Stimulated activated CD8-positive, alpha-beta memory T cell treated with anti-CD3 and anti-CD28 coated beads, Interleukin-4, amount 100 ng/mL, for 1 hour (primary cell): ENCODE results near the gene KLF17.

Source experiments
- DNase-seq, 2 donors: peaks; one replicate each; pipeline ENCODE4 v3.0.0-alpha.2; 2020; ENCODE audit warnings: low read depth in 2 of 2, low spot score in 1 of 2

Gene KLF17

DNA sequence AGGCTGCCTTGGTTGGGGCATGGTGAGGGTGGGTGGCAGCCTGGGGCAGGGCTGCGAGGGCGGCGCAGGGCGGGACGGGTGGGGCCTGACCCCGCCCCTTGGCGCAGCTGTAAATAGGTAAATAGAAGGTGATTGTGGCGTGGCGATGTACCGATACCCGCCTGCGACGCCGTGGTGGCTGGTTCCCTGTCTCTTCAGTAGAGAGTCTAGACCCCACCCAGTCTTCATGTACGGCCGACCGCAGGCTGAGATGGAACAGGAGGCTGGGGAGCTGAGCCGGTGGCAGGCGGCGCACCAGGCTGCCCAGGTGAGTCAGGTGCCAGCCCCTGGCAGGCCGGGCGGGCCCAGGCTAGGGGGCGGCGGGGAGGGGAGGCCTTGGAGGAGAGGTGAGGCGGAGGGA, at the start of gene KLF17:
TSS of gene KLF17 (plus strand) at position 140 of the 400 bp plus-strand sequence. CDS start at position 227, 87 bp downstream.
- DNase-seq: no peak

GRCh38 chr1:44071461-44071860, 47.2 kb upstream of the KLF17 start:
- no peak for DNase-seq

- no peak for DNase-seq
These were observed 46.4 kb upstream of the KLF17 start for GRCh38 chr1:44072204-44072603.

DNA sequence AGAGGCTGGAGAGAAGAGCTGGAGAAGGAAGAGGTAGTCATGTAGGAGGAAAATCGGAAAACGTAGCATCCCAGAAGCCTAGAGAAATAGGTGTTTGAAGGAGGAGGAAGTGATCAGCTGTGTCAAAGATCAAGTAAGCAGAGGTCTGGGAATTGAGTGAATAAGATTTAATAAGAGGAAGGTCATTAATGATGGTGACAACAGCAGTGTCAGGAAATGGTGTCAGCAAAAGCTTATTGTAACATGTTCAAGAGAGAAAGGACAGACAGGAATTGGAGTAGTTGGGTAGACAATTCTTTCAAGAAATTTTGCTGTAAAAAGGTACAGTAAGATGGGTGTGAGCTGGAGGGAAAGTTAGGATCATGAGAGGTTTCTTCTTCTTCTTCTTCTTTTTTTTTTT, 45.8 kb upstream of the KLF17 start:
- DNase-seq: no peak

- no peak for DNase-seq
These were observed 45.1 kb upstream of the KLF17 start for GRCh38 chr1:44073528-44073927.

DNA sequence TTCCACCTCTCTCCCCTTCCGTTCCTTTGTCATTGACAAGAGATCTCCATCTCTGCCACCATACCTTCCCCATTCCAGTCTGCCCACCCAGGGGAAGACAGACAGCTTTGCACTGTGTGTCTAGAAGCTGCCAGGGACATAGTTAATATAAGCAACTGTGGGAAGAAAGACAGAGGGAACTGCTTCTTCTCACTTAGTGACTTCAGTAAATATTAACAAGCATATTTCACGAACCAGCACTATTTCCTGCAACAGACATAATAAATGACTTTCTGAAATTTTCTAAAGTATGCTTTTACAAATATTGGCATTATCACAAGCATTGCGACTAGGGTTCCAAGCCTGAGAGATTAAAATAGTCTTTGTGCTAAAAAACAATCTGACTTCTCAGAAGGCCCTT, 44.2 kb upstream of the KLF17 start:
- no peak for DNase-seq

GRCh38 chr1:44076066-44076465, 42.6 kb upstream of the KLF17 start:
- no peak for DNase-seq

- no peak for DNase-seq
These were observed 41.2 kb upstream of the KLF17 start for GRCh38 chr1:44077421-44077820.

- DNase-seq: no peak
These were observed 40.5 kb upstream of the KLF17 start for GRCh38 chr1:44078104-44078503.

DNA sequence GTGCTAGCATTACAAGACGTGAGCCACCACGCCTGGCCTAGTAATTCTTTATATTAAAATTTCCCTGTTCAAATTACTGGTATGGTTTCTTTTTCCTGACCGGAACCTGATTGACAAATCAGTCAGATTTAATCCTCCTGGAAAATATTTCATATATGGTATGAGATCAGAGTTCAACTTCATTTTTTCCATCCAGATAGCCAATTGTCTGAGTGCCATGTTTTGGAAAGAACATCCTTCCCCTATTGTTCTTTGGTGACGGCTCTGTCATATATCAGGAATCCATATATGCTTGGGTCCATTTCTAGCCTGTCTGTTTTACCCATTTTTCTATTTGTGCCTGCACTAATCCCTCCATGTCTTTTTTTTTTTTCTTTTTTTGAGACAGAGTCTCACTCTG, 39.1 kb upstream of the KLF17 start:
- DNase-seq: no peak

DNA sequence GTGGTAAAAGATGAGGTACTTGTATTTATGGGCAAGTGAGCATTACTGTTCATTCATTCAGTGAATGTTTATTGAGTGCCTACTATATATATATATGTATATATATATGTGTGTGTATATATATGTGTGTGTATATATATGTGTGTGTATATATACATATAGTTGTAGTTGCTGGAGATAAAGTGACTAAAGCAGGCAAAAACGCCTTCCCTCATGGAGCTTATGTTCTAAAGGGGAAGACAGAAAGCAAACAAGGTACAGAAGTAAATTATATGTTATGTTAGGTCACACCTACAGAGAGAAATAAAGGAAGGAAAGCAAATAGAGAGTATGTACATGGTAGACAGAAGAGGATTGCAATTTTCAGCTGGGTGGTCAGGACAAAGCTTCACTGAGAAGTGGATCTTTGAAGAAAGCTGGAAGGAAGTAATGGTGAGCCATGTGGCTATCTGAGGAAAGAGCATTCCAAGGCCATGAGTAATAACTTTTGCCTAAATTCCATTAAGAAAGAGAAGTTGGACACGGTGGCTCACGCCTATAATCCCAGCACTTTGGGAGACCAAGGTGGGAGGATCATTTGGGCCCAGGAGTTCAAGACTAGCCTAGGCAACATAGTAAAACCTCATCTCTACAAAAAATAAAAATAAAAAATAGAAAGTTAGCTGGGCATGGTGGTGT, 33.5 kb upstream of the KLF17 start:
- no peak for DNase-seq

- no peak for DNase-seq
These were observed 31.7 kb upstream of the KLF17 start for GRCh38 chr1:44086692-44087474.

DNA sequence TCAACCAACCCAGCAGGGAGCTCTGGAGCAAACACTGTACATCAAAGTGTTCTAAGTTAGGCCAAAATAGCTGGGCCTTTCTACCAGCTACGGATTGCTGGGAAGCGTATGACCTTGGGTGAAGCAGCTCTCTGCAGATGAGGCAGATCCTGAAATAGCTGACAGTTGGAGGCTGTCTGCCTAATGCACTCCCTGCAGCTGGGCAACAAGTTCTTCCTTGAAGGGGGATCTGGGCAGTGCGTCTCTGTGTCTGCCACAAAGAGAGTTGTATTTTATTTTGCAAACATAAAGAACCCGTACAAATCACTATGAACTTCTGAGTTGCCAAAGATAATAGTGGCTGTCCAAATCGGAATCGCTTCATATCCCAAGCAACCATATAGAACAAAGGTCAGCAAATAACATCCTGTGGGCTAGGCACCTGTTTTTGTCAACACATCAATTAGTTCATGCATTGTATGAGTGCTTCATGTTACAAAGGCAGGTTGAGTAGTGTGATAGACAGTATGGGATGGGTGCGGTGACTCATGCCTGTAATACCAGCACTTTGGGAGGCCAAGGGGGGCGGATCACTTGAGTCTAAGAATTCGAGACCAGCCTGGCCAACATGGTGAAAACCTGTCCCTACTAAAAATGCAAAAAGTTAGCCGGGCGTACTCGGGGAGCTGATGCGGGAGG, 29.1 kb upstream of the KLF17 start:
- DNase-seq: no peak

DNA sequence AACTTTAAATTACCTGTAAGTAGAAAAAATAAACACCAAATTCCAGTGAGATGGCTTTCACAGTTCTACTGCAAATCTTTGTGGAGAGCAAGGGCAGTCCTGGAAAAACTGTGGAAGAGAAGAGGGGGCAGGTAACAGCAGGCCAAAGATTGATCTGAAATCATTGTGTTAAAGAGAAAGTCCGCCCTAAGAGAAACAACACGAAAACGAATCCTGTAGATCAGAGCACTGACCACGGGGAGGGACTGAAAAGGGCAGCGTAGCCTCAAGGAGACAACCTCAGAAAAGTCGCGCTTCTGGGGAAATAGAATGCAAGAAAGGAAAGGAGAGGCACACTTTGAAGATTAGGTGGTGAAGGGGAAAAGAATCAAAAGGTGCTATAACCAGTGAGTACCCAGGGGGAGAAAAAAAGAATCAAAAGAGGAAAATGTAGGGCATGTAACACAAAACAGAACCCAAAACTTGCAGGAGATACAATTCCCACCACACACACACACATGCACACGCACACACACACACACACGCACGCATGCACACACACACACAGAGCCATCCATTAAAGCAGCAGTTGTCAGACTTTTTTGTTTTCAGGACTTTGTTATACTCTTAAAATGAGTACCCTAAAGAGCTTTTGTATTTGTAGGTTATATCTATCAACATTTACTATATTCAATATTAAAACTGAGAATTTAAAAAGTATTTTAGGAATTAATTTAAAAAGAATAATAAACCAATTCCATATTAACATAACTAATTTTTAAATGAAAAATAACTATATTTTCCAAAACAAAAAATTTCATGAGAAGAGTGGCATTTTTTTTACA, 28.0 kb upstream of the KLF17 start:
- no peak for DNase-seq

- no peak for DNase-seq
These were observed 24.6 kb upstream of the KLF17 start for GRCh38 chr1:44094047-44094446.

- DNase-seq: no peak
These were observed 18.3 kb upstream of the KLF17 start for GRCh38 chr1:44100183-44100868.

DNA sequence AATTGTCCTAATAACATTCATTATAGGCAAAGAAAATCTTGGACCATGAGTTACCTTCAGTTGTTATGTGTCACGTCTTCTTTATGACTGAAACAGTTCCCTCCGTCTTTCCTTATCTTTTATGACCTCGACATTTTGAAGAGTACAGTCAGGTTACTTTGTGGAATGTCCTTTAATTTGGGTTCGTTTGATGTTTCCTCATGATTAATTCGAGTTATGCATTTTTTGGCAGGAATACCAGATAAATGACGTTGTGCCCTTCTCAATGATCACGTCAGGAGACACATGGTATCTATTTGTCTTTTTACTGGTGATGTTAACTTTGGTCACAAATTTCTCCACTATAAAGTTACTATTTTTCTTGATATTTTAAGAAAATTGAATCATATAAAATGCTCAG, 17.3 kb upstream of the KLF17 start:
- no peak for DNase-seq

DNA sequence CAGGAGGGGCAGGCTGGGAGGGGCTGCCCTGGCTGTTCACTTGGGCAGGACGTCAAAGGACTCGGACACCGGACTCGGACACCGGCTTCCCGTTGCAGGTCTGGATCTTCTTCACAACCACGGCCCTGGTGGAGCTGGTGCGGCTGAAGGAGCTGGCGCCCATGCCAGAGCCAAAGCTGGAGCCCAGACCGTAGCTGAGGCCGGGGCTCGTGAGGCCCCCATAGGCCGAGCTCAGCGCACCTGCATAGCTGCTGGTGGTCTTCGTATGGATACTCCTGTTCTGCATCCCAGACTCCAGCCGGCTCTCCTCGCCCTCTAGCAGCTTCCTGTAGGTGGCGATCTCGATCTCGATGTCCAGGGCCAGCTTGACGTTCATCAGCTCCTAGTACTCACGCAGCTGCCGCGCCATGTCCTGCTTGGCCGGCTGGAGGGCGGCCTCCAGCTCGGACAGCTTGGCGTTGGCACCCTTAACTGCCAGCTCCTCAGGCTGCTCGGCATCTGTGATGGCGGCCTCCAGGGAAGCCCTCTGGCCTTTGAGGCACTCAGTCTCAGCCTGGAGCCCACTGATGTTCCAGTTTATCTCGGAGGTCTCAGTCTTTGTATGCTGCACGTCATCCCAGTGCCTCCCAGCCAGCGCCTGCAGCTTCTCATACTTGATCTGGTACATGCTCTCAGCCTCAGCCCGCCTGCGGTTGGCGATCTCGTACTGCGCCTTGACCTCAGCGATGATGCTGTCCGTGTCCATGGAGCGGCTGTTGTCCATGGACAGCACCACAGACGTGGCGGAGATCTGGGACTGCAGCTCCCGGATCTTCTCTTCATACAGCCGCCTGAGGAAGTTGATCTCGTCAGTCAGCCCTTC, 15.1 kb upstream of the KLF17 start:
- DNase-seq: no peak

DNA sequence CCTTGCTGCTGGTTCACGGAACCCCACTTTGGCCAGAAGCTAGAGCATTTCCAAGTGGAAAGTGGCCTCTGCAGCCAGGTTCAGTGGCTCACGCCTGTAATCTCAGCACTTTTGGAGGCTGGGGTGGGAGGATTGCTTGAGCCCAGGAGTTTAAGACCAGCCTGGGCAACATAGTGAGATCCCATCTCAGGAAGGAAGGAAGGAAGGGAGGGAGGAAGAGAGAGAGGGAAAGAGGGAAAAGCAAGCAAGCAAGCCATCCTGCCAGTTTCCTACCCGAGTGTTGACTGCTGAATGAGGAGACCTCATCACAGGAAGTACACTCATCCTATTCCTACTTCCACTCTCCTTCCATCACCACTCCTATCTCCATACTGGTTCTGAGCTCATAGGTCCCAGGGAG, 12.8 kb upstream of the KLF17 start:
- no peak for DNase-seq

DNA sequence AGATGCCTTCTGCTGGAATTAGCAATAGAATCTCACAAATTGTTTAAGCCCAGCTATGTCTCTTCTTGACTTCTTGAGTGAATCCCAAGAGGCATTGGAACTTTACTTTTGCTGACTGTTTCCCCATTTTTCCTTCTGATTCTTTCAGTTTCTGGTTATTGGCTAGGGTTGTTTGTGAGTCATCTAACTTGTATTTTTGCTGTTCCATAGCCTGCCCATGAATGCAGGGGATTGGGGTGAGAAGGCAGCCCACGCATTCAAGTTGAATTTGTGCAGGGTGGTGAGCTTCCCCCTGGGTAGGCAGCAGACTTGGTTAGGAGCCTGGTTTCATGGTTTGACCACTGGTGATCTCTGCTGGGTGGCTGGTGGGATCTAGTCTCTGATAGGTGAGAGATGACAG, 10.4 kb upstream of the KLF17 start:
- DNase-seq: no peak
